ENCODE measurements around the gene DNAJC9.

The DNAJC9 gene

DNA sequence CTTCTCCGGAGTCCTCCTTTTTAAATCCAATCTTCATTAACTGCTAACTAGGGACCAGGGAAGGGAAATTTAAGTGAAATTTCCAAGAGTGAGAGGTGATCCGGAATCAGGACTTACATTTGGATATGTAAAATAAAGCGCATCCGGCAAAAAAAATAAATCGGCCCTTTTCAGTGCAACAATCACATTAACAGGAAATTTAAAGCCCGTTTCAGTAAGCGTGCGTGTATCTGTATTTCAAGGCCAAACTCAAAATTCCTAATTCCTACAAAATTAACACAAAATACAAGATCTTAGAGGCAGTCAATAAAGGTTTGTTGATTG is 771 bp downstream of the DNAJC9 start:
- no peak for DNase-seq (ENCODE audit: low read depth, low spot score)
- H3K4me3 ChIP-seq (ENCODE audit: low read length) = peak overlapping the region; percentile 92

DNA sequence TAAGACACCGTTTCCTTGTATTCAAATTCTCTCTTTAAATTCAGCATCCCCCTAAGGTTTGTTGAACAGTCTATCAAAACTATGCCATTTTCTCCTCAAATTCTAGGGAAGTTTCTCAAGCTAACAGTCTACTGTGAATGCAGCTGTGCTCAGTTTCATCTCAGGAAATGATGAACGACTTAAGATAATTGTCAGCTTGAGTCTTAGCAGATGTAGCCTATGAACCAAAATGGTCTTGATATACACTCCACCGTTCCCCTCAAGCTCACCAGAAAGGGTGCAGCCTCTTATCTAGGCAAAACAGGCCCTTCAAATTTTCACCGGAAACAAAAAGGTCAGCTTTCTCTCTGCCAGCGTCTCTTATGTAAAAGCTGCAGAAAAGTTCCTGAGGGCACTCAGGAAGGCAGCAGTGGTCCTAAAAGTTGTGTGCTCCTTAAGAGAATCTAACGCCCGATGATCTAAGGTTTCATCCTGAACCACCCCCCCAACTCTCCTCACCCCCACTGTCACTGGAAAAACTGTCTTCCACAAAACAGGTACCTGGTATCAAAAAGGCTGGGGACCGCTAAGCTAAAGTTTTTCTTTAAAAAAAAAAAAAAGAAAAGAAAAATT is 2.1 kb downstream of the DNAJC9 start:
- peak overlapping the region; percentile 92 for H3K4me3 ChIP-seq (ENCODE audit: low read length)
- DNase-seq (ENCODE audit: low read depth, low spot score) = peak; percentile 90

DNA sequence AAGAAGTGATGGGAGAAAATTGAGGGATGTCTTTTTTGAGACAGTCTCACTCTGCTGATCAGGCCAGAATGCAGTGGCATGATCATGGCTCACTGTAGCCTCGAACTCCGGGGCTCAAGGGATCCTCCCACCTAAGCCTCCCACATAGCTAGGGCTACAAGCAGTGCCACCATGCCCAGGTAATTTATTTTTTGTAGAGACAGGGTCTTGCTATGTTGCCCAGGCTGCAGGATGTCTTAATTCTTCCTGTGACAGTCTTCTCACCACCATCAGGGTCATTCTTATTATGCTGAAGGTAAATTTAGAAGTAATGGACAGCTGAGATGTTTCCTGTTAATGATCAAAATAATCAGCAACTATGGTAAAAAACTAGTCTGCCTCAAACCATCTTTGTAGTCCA is 7.1 kb downstream of the DNAJC9 start:
- DNase-seq (ENCODE audit: low read depth, low spot score) = no peak

DNA sequence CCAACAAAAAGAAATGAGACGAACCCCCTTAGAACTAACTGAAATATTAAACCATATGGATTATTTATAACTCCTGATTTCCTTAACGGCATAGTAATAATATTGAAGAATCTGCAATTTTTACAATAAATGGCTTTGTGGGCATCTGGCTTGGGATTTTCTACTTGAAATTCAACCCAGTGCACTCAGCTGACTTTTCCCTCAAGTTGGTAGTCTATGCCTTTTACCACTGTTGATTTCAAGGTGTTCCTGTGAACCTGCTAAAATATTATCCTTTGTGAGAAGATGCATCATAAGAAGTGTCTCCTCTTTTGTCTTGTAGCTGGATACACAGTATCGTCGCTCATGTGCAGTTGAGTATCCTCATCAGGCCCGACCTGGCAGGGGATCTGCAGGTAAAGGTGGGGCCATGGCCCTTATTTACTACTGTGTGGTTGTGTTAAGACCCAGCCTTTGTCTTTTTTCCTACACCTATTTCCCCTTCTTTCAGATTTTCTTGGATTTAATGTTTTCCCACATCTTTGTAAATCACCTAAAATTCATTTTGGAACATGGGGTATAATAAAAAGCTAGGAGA is 8.0 kb downstream of the DNAJC9 start:
- H3K4me3 ChIP-seq (ENCODE audit: low read length) = no peak overlapping the region
- DNase-seq (ENCODE audit: low read depth, low spot score) = no peak

More for the DNA sequence above, 7.1 kb downstream of the DNAJC9 start:
- H3K4me3 ChIP-seq (ENCODE audit: low read length) = no peak overlapping the region

DNA sequence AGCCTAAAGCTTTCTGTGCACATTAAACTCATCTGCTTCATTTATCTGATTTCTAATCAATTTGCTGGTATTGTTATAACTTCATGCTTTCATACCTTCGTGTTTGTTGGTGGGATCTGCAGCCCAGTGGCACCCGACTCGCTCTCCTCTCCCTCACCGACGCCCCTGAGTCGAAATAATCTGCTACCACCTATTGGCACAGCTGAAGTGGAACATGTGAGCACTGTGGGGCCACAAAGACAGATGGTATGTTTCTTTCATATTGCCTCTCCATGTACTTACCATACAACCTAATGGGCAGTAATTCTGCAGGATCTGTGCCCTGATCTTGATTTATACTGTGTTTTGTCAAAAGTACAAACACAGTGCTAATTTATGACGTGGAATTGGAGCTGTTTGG is 12.4 kb downstream of the DNAJC9 start:
- H3K4me3 ChIP-seq (ENCODE audit: low read length) = no peak overlapping the region
- no peak for DNase-seq (ENCODE audit: low read depth, low spot score)

DNA sequence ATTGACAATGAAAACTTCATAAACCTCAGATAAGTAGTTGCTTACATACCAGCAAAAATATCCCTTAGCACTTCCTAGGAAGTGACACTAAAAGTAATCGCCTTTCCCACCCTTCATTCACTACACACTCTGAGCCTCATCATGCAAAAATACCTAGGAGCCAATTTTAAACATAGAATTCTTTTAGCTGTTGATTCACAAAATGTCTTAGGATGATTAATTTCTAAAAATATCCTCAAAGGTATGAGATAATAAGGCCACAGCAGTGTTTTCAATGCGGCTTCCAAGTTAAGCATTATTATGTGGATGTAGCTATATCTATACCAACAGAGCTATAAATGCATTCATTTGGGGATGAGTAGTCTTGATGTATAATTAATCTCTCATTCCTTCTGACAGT is 13.2 kb downstream of the DNAJC9 start:
- no peak overlapping the region for H3K4me3 ChIP-seq (ENCODE audit: low read length)
- DNase-seq (ENCODE audit: low read depth, low spot score) = no peak

DNA sequence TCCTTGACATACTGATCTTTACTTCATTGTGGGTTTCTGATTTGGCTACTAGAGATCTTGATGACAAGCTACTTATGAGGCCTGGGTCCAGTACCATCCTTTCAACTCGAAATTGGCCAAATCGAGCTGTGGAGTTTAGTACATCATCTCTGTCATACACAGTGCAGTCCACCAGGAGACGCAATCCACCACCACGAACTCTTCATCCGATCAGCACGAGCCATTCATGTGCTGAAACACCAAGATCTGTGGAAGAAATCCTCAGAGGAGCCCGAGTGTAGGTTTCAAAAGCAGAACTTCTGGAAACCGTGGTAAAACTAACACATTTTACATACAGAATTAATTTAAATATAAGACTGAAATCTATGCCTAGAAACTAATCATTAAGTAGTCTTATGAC is 14.2 kb downstream of the DNAJC9 start:
- H3K4me3 ChIP-seq (ENCODE audit: low read length) = no peak overlapping the region
- no peak for DNase-seq (ENCODE audit: low read depth, low spot score)

DNA sequence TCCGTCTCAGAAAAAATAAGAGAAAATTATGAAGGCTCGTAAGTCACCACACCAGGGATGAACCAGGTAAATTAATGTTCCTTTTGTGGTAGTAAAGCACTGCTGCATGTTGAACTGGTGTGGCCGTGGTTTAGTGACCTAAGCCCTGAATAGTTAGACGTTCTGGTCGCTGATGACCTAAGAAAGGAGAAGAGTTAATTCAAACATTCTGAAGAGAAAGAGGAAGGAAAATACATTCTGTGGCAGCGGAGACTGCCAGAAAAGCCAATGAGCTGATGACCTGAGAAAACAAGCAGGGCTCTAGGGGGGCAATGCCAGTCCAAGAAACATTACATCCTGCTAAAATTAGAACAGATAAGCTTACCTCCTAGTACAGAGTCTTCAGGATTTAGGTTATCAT is 17.5 kb downstream of the DNAJC9 start:
- no peak overlapping the region for H3K4me3 ChIP-seq (ENCODE audit: low read length)
- DNase-seq (ENCODE audit: low read depth, low spot score) = no peak

DNA sequence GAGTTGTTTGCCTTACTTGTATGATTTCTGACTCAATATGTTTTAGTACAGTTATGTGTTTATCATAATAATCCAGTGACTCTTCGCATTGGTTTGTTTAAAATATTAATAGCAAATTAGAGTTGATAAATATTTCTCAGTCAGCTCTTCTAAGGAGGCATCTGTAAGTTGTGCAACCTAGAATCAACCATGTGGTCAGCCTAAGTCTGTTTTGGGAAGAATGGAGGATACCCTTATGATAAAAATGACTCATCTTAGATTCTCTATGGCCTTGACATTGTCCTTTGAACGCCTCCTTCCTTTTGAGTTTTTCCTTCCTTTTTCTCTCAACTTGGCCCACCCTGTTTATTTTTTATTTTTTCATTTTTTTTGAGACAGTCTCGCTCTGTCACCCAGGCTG is 18.8 kb downstream of the DNAJC9 start:
- DNase-seq (ENCODE audit: low read depth, low spot score) = no peak
- no peak overlapping the region for H3K4me3 ChIP-seq (ENCODE audit: low read length)

DNA sequence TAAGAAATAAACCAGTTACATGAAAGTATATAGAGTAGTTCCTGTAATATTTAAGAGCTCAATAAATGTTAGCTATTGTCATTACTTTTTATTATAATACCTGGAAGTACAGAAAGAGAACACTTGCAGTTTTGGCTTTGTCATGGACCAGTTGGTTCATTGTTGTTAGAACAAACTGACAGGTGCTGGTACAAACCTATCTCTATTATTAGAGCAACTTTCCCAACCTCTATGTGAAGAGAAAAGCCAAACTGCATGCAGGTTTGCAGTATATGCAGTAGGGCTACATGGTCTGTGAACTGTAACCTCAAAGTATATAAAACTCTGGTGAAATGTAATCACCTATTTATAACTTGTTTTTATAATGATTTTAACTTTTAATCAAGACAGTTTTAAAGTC is 20.4 kb downstream of the DNAJC9 start:
- DNase-seq (ENCODE audit: low read depth, low spot score) = no peak
- no peak overlapping the region for H3K4me3 ChIP-seq (ENCODE audit: low read length)

DNA sequence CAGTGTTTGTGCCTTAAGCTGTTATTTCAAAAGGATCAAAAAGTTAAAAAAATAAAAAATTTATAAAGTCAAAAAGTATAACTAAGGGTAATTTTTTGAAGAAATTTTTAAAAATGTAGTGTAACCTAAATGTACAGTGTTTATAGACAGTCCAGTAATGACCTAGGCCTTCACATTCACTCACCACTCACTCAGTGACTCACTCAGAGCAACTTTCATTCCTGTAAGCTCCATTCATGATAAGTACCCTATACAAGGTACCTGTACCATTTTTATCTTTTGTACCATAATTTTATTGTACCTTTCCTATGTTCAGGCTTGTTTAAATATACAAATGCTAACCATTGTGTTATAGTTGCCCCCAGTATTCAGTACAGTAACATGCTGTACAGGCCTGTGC is 21.5 kb downstream of the DNAJC9 start:
- no peak overlapping the region for H3K4me3 ChIP-seq (ENCODE audit: low read length)
- DNase-seq (ENCODE audit: low read depth, low spot score) = no peak

DNA sequence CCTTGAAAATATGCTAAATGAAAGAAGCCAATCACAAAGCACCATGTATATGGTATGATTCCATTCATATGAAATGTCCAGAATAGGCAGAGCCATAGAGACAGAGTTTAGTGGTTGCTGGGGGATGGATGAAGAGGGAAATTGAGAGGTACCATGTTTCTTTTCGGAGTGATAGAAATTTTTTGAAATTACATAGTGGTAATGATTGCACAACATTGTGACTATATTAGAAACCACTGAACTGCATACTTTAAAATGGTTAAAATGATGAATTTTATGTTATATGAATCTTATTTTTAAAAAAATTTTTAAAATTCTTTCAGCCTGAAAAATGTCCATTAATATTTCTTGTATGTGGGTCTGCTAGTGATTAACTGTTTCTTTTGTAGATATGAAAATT is 26.1 kb downstream of the DNAJC9 start:
- no peak for DNase-seq (ENCODE audit: low read depth, low spot score)
- H3K4me3 ChIP-seq (ENCODE audit: low read length) = no peak overlapping the region

DNA sequence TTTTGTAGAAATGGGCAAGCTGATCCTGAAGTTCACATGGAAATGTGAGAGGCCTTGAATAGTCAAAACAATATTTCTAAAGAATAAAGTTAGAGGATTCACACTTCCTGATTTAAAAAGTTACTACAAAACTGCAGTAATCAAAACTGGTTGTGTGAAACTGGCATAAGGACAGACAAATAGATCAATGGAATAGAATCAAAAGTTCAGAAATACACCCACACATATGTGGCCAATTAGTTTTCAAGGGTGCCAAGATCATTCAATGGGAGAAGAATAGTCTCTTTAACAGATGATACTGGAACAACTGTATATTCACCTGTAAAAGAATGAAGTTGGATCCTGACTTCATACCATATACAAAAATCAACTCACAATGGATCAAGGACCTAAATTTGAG is 27.7 kb downstream of the DNAJC9 start:
- H3K4me3 ChIP-seq (ENCODE audit: low read length) = no peak overlapping the region
- no peak for DNase-seq (ENCODE audit: low read depth, low spot score)

DNA sequence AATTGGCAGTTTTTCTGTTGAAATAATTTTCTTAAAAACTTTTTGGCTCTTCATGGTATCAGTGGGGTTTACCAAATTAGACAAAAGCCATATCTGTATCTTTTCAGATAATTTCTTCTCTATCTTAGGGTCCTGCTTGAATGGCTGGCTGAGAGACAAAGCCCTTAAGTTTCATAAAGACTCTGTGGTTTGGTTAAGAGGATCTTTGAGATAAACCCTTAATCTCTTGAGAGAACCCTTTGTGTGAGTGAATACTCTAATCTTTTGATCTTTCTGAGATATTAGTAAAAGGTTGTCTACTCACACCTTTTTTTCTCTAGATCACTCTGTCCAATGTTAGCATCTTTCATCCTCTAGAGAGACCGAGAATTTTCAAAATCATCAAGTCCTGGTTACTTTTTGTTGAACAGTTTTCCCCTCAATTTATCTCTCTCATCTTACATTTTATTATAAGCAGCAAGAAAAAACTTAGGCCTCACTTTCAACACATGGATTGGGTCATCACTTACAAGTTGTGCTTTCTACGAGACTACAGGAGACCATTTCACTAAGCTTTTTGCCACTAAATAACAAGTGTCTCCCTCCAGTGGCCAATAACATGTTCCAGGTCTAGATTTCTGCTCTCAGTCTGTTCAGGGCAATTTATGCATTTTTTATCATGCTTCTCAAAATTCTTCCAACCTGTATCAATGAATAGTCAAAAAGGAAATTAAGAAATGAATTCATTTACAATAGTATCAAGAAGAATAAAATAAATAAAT is 28.4 kb downstream of the DNAJC9 start:
- DNase-seq (ENCODE audit: low read depth, low spot score) = peak; percentile 19
- H3K4me3 ChIP-seq (ENCODE audit: low read length) = no peak overlapping the region

DNA sequence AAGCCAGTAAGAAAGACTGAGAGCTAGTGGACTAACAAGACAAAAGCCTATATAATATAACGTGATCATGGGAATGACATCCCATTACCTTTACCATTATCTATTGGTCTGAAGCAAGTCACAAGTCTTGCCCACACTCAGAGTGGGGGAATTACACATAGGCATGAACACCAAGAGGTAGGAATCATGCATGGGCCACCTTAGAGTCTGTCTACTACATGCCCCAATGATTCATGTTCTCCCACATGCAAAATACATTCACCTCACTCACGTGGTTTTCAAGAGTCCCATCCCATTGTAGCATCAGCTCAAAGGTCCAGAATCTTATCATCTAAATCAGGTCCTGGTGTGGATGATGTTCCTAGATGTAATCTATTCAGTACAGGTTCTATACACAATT is 29.4 kb downstream of the DNAJC9 start:
- DNase-seq (ENCODE audit: low read depth, low spot score) = no peak
- no peak overlapping the region for H3K4me3 ChIP-seq (ENCODE audit: low read length)

DNA sequence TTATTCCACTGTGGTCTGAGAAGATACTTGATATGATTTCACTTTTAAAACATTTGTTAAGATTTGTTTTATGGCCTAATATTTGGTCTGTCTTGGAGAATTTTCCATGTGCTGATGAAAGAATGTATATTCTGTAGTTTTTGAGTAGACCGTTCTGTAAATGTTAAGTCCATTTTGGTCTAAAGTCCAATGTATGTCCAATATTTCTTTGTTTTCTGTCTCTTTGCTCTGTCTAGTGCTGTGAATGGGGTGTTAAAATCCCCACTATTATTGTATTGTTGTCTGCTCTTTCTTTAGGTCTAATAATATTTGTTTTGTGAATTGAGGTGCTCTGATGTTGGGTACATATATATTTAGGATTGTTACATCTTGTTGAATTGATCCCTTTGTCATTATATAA is 31.3 kb downstream of the DNAJC9 start:
- no peak overlapping the region for H3K4me3 ChIP-seq (ENCODE audit: low read length)
- no peak for DNase-seq (ENCODE audit: low read depth, low spot score)

DNA sequence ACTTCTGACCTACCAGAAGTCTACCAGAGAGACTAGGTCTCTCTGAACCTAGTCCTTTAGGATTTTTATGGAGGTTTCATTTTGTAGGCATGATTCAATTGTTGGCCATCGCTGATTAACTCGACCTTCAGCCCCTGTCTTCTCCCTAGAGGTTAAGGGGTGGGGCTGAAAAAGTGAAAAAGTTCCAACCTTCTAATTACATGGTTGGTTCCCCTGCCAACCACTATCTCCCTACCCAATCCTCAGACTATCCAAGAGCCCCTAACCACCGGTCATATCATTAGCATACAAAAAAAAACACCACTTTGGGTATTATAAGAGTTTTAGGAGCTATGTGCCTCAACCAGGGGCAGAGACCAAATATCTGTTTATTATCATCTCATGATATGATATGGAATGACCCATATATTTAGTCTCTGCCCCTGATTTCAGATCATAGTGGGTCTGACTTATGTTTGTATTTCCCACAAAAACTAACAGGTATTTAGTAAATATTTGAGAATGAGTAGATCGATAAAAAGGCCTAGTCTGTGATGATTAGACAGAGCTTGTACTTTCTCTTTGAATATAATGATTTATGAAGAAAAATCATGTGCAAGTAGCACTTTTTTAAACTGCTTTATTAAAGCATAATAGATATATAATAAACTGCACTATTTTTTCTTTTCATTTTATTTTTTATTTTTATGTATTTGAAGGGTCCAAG is 35.8 kb downstream of the DNAJC9 start:
- no peak overlapping the region for H3K4me3 ChIP-seq (ENCODE audit: low read length)
- DNase-seq (ENCODE audit: low read depth, low spot score) = no peak

DNA sequence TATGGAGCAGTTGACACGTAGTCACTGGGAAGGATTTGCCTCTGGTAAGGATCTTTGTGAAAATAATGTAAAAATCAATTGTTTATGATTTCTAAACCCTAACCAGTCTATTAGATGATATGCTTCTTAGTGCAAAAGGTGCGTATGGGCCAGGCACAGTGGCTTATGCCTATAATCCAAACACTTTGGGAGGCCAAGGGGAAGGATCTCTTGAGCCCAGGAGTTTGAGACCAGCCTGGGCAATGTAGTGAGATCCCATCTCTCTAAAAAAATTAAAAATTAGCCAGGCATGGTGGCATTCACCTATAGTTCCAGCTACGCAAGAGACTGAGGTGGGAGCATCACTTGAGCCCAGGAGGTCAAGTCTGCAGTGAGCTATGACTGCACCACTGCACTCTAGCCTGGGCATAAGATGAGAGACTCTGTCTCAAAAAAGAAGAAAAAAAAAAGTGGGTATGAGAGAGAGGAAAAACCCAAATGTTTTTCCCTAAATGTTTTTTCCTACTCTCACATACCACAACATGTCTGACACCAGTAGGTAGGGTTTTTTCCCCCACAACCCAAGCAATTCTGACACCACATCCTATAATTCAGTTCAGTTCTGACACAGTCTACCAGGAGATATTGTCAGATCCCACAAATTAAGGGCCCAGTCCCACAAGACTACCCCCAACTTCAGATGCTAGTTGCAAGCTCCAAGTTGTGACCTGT is 36.5 kb downstream of the DNAJC9 start:
- DNase-seq (ENCODE audit: low read depth, low spot score) = no peak
- no peak overlapping the region for H3K4me3 ChIP-seq (ENCODE audit: low read length)

DNA sequence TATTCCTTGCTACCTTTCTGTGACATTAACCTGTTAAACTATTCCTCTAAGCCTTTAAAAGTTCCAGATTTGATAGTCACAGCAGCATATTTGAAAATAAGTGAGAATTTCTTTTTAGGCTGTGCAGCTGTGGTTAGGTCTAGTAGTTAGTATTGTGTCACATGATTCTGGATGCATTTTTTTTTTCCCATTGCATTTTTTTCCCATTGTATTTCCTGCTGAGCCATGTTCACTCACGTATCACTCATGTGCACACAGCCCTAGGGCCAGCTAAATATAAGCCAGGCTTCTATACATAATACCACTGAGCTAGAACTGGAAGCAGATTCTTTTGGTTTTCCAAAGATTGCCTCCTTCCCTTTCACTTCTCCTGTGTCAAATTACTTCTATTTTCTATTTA is 37.4 kb downstream of the DNAJC9 start:
- no peak overlapping the region for H3K4me3 ChIP-seq (ENCODE audit: low read length)
- no peak for DNase-seq (ENCODE audit: low read depth, low spot score)

DNA sequence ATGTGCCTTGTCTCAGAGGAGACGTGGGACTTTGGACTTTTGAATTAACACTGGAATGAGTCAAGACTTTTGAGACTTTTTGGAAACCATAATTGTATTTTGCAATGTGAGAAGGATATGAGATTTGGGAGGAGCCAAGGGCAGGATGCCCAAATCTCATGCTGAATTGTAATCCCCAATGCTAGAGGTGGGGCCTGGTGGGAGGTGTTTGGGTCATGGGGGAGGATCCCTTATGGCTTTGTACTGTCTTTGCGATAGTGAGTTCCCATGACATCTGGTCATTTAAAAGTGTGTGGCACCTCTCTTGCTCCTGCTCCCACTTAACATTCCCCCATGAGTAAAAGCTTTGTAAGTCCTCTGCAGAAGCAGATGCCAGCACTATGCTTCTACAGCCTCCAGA is 39.2 kb downstream of the DNAJC9 start:
- H3K4me3 ChIP-seq (ENCODE audit: low read length) = no peak overlapping the region
- no peak for DNase-seq (ENCODE audit: low read depth, low spot score)
